Esophagus squamous epithelium (tissue), 5 donors: Measurements from ENCODE around the gene REX1BD. TPM values are rescaled to one million over a fixed set of nuclear protein-coding genes. Genes with fewer than 3 reads are reported as not detected.

Experiments
- DNase-seq: peaks from one replicate; lab custom pipeline; 2025; lab: John Stamatoyannopoulos, UW
- H3K27ac ChIP-seq, 4 donors: fragments of 200-600 bp; sonication (generic); one replicate each; pipeline ENCODE4 v1.5.1; 2016 to 2019; ENCODE audit warnings: mild to moderate bottlenecking in 1 of 4
- H3K27me3 ChIP-seq, 4 donors: fragments of 200-600 bp; sonication (generic); 1 replicate in 3 of 4; 2 replicates in 1 of 4; pipeline versions ENCODE4 v1.5.1 to v1.6.0; 2017 to 2021; ENCODE audit warnings: antibody characterized with exemption in 1 of 4
- H3K36me3 ChIP-seq, 3 donors: fragments of 200-600 bp; sonication (generic); one replicate each; pipeline ENCODE4 v1.5.1; 2016 to 2019
- H3K4me1 ChIP-seq, 3 donors: fragments of 200-600 bp; sonication (generic); one replicate each; pipeline ENCODE4 v1.5.1; 2017 to 2019
- H3K4me3 ChIP-seq, 4 donors: fragments of 200-600 bp; sonication (generic); 1 replicate in 3 of 4; 2 replicates in 1 of 4; pipeline ENCODE4 v1.5.1; 2016 to 2019; ENCODE audit warnings: mild to moderate bottlenecking in 2 of 4, moderate library complexity in 1 of 4
- H3K9me3 ChIP-seq, 3 donors: fragments of 200-600 bp; sonication (generic); one replicate each; pipeline ENCODE4 v1.5.1; 2016 to 2019
- CTCF ChIP-seq, 6 experiments: fragments of 450-650 bp in 4 of 6; fragments of 200-600 bp in 2 of 6; sonication (generic) in 2 of 6; IDR thresholded peaks; one replicate each; pipeline ENCODE4 v1.5.1; 2016 to 2019; ENCODE audit warnings: antibody characterized with exemption in 6 of 6, mild to moderate bottlenecking in 4 of 6, moderate library complexity in 4 of 6
- POLR2A ChIP-seq, 4 donors: fragments of 450-650 bp; IDR thresholded peaks; one replicate each; pipeline ENCODE4 v1.6.1; 2017; ENCODE audit warnings: antibody characterized with exemption in 4 of 4, mild to moderate bottlenecking in 4 of 4, moderate library complexity in 3 of 4
- WGBS, 2 donors: methylation state at CpG; one replicate each; pipeline ENCODE4 v1.1.5; 2018; 5-methylcytosine and 5-hydroxymethylcytosine counted together
- intact Hi-C: fragments of 100-400 bp; cut with DNase I; formaldehyde crosslinking; loops from one replicate; pipeline ENCODE4 v1.15.0; 2022
- total RNA-seq, 4 donors: library from RNA; depleted of rRNA; stranded (reverse); fragments of >200 nt; gene quantifications; one replicate each; pipeline ENCODE4 v1.1.0, GENCODE V29; 2016
- donor health status: DM: yes; HTN: yes; CAD: no.

Gene REX1BD
- total RNA-seq, 4 donors from 2014 or later = 46.8 to 69.0 (median 56.6) TPM

GRCh38 chr19:18594096-18594823, 5.7 kb downstream of the REX1BD start:
- Histone ChIP-seq H3K27ac (peak overlapping the region in 3 of 4 donors; percentile 34 to 62 (median 45)), H3K4me3 (peak overlapping the region; percentile 14 to 64 (median 40)), H3K36me3 (peaks cover 0 to 20% (median 7%) of the 10 kb centered on the region in 3 donors)

GRCh38 chr19:18594824-18595373, 6.3 kb downstream of the REX1BD start:
- Histone ChIP-seq H3K4me1 (peaks cover 18 to 31% (median 20%) of the 10 kb centered on the region in 3 donors), H3K9me3 (no peaks in the 10 kb centered on the region), H3K36me3 (peaks cover 0 to 20% (median 7%) of the 10 kb centered on the region in 3 donors), H3K27ac (peak overlapping the region in 2 of 4 donors; percentile 45 to 62), H3K27me3 (peaks cover 0 to 45% (median 0%) of the 10 kb centered on the region in 4 donors), H3K4me3 (peak overlapping the region; percentile 14 to 64 (median 40))
- 18 to 30% methylated on average over 4 to 10 of the region's 26 CpGs for whole genome bisulfite sequencing, 2 donors
- no peak for DNase-seq
- no peak for TF ChIP-seq POLR2A (IDR thresholded peaks at IDR 0.05)
- no peak for TF ChIP-seq CTCF (IDR thresholded peaks at IDR 0.05)
- intact Hi-C loops = loop anchor here (5.0 to 10.0 kb wide), 2 partner anchors 80 to 252 kb away; no protein-coding TSS in a partner anchor

More at GRCh38 chr19:18594096-18594823, 5.7 kb downstream of the REX1BD start:
- no peaks in the 10 kb centered on the region for H3K9me3 ChIP-seq
- WGBS, 2 donors = 5 to 13% methylated on average over 5 to 10 of the region's 54 CpGs
- TF ChIP-seq POLR2A (IDR thresholded peaks at IDR 0.05) (no peak), CTCF (IDR thresholded peaks at IDR 0.05) (peak; percentile 70 to 94 (median 90))
- peaks cover 24 to 37% (median 27%) of the 10 kb centered on the region in 3 donors for H3K4me1 ChIP-seq
- no peak for DNase-seq
- intact Hi-C loops = loop anchor here (5.0 to 10.0 kb wide), 2 partner anchors 81 to 253 kb away; no protein-coding TSS in a partner anchor
- H3K27me3 ChIP-seq = peaks cover 0 to 38% (median 0%) of the 10 kb centered on the region in 4 donors

- Histone ChIP-seq H3K4me1 (peaks cover 12 to 25% (median 20%) of the 10 kb centered on the region in 3 donors), H3K27me3 (peaks cover 0 to 50% (median 0%) of the 10 kb centered on the region in 4 donors), H3K9me3 (no peaks in the 10 kb centered on the region), H3K4me3 (no peak overlapping the region), H3K27ac (no peak overlapping the region), H3K36me3 (peaks cover 0 to 18% (median 7%) of the 10 kb centered on the region in 3 donors)
- intact Hi-C loops = loop anchor here (10.0 kb wide), 1 partner anchor 79 kb away; no protein-coding TSS in a partner anchor
- no peak for TF ChIP-seq CTCF (IDR thresholded peaks at IDR 0.05)
- no peak for TF ChIP-seq POLR2A (IDR thresholded peaks at IDR 0.05)
- 69 to 70% methylated on average over 6 of the region's 6 CpGs for WGBS, 2 donors
- DNase-seq = no peak
Measured at GRCh38 chr19:18595475-18595874, 6.9 kb downstream of the REX1BD start.

- intact Hi-C loops = loop anchor here (10.0 kb wide), 1 partner anchor 78 kb away; no protein-coding TSS in a partner anchor
- DNase-seq = no peak
- WGBS, 2 donors = 50 to 80% methylated on average over 1 to 10 of the region's 21 CpGs
Measured at GRCh38 chr19:18596752-18597157, 8.2 kb downstream of the REX1BD start.

More at GRCh38 chr19:18596752-18597157, 8.2 kb downstream of the REX1BD start:
- TF ChIP-seq POLR2A (IDR thresholded peaks at IDR 0.05) (no peak), CTCF (IDR thresholded peaks at IDR 0.05) (no peak)
- Histone ChIP-seq H3K4me3 (no peak overlapping the region), H3K36me3 (peaks cover 0 to 6% (median 0%) of the 10 kb centered on the region in 3 donors), H3K27me3 (peaks cover 0 to 62% (median 0%) of the 10 kb centered on the region in 4 donors), H3K27ac (no peak overlapping the region), H3K9me3 (no peaks in the 10 kb centered on the region), H3K4me1 (peaks cover 12 to 20% (median 19%) of the 10 kb centered on the region in 3 donors)
